ENCODE data around the gene TTC22.
A peak's percentile ranks its signal among the peaks of the same experiment; 100 is the strongest.

Gene TTC22

GRCh38 chr1:54836594-54836993 is 35.5 kb upstream of the TTC22 start:
- Histone ChIP-seq H2BK12ac (ENCODE audit: low read length) (no peak overlapping the region), H3K27me3 (ENCODE audit: control insufficient read depth in 3 of 3, insufficient read depth in 3 of 3, low read depth in 1 of 3, low read length in 3 of 3) (peaks cover 0 to 4% (median 0%) of the 10 kb centered on the region in 3 experiments), H3K4ac (ENCODE audit: low read length) (no peak overlapping the region), H2BK120ac (ENCODE audit: low read depth, low read length) (no peak overlapping the region), H4K8ac (ENCODE audit: low read depth, low read length) (no peak overlapping the region), H3K14ac (ENCODE audit: low read length) (no peak overlapping the region), H3K23ac (ENCODE audit: low read depth, low read length, poor library complexity) (no peak overlapping the region), H2AK5ac (ENCODE audit: low read depth, low read length) (no peak overlapping the region), H3K4me1 (ENCODE audit: control insufficient read depth in 2 of 2, insufficient read depth in 1 of 2, low read depth in 1 of 2, low read length in 2 of 2) (no peaks in the 10 kb centered on the region), H3K9me3 (replicated peaks in 1 of 2; ENCODE audit: control insufficient read depth in 2 of 2, insufficient read depth in 1 of 2, low read depth in 1 of 2, low read length in 2 of 2) (peaks cover 0 to 3% of the 10 kb centered on the region in 2 donors), H3K4me3 (ENCODE audit: low read length in 2 of 2) (no peak overlapping the region), H4K91ac (ENCODE audit: low read depth, low read length, poor library complexity) (no peak overlapping the region), H3K36me3 (replicated peaks in 1 of 2; ENCODE audit: control insufficient read depth in 2 of 2, insufficient read depth in 2 of 2, low read length in 2 of 2) (no peaks in the 10 kb centered on the region), H2AFZ (ENCODE audit: low read length) (no peak overlapping the region), H3K27ac (replicated peaks; ENCODE audit: low read length) (no peak overlapping the region), H3K9ac (ENCODE audit: low read depth, low read length, poor library complexity) (no peak overlapping the region), H2BK15ac (ENCODE audit: low read length) (no peak overlapping the region), H3K18ac (ENCODE audit: low read length) (no peak overlapping the region), H3K4me2 (ENCODE audit: insufficient read depth, low read length, poor library complexity, severe bottlenecking) (no peak overlapping the region), H3K79me1 (ENCODE audit: low read depth, low read length) (peaks cover 2% of the 10 kb centered on the region), H2BK5ac (ENCODE audit: low read length) (no peak overlapping the region)
- WGBS, 2 donors (ENCODE audit: extremely low coverage in 2 of 2, insufficient read length in 2 of 2, insufficient replicate concordance in 1 of 2), result no CpG with 5 or more reads among the region's 8 CpGs
- DNase-seq (ENCODE audit: low spot score), result no peak

GRCh38 chr1:54835970-54836369 is 34.8 kb upstream of the TTC22 start:
- H3K18ac ChIP-seq (ENCODE audit: low read length), result no peak overlapping the region
- no peak overlapping the region for H2AK5ac ChIP-seq (ENCODE audit: low read depth, low read length)
- no peaks in the 10 kb centered on the region for H3K4me1 ChIP-seq (ENCODE audit: control insufficient read depth in 2 of 2, insufficient read depth in 1 of 2, low read depth in 1 of 2, low read length in 2 of 2)
- no peak overlapping the region for H3K14ac ChIP-seq (ENCODE audit: low read length)
- no peaks in the 10 kb centered on the region for H3K36me3 ChIP-seq (replicated peaks in 1 of 2; ENCODE audit: control insufficient read depth in 2 of 2, insufficient read depth in 2 of 2, low read length in 2 of 2)
- no peak overlapping the region for H4K91ac ChIP-seq (ENCODE audit: low read depth, low read length, poor library complexity)
- H3K9ac ChIP-seq (ENCODE audit: low read depth, low read length, poor library complexity), result peak overlapping the region; percentile 21
- peaks cover 0 to 4% (median 0%) of the 10 kb centered on the region in 3 experiments for H3K27me3 ChIP-seq (ENCODE audit: control insufficient read depth in 3 of 3, insufficient read depth in 3 of 3, low read depth in 1 of 3, low read length in 3 of 3)
- H2BK12ac ChIP-seq (ENCODE audit: low read length), result no peak overlapping the region
- no peak for DNase-seq (ENCODE audit: low spot score)
- no peak overlapping the region for H2BK15ac ChIP-seq (ENCODE audit: low read length)
- no peak overlapping the region for H4K8ac ChIP-seq (ENCODE audit: low read depth, low read length)
- H2BK120ac ChIP-seq (ENCODE audit: low read depth, low read length), result no peak overlapping the region
- no peak overlapping the region for H2BK5ac ChIP-seq (ENCODE audit: low read length)
- H3K4ac ChIP-seq (ENCODE audit: low read length), result no peak overlapping the region
- H3K9me3 ChIP-seq (replicated peaks in 1 of 2; ENCODE audit: control insufficient read depth in 2 of 2, insufficient read depth in 1 of 2, low read depth in 1 of 2, low read length in 2 of 2), result peaks cover 0 to 5% of the 10 kb centered on the region in 2 donors
- no peak overlapping the region for H3K4me3 ChIP-seq (ENCODE audit: low read length in 2 of 2)
- no peak overlapping the region for H3K4me2 ChIP-seq (ENCODE audit: insufficient read depth, low read length, poor library complexity, severe bottlenecking)
- no peak overlapping the region for H3K27ac ChIP-seq (replicated peaks; ENCODE audit: low read length)
- H3K79me1 ChIP-seq (ENCODE audit: low read depth, low read length), result peaks cover 2% of the 10 kb centered on the region
- no CpG with 5 or more reads among the region's 5 CpGs for WGBS, 2 donors (ENCODE audit: extremely low coverage in 2 of 2, insufficient read length in 2 of 2, insufficient replicate concordance in 1 of 2)
- H2AFZ ChIP-seq (ENCODE audit: low read length), result no peak overlapping the region
- H3K23ac ChIP-seq (ENCODE audit: low read depth, low read length, poor library complexity), result peak overlapping the region; percentile 55

- Histone ChIP-seq H3K23ac (ENCODE audit: low read depth, low read length, poor library complexity) (peak overlapping the region; percentile 55), H2AK5ac (ENCODE audit: low read depth, low read length) (no peak overlapping the region), H3K4me2 (ENCODE audit: insufficient read depth, low read length, poor library complexity, severe bottlenecking) (no peak overlapping the region), H4K91ac (ENCODE audit: low read depth, low read length, poor library complexity) (no peak overlapping the region), H3K18ac (ENCODE audit: low read length) (no peak overlapping the region), H3K14ac (ENCODE audit: low read length) (no peak overlapping the region), H3K9ac (ENCODE audit: low read depth, low read length, poor library complexity) (no peak overlapping the region), H3K9me3 (replicated peaks in 1 of 2; ENCODE audit: control insufficient read depth in 2 of 2, insufficient read depth in 1 of 2, low read depth in 1 of 2, low read length in 2 of 2) (peaks cover 0 to 5% of the 10 kb centered on the region in 2 donors), H3K36me3 (replicated peaks in 1 of 2; ENCODE audit: control insufficient read depth in 2 of 2, insufficient read depth in 2 of 2, low read length in 2 of 2) (no peaks in the 10 kb centered on the region), H2BK15ac (ENCODE audit: low read length) (no peak overlapping the region), H3K27ac (replicated peaks; ENCODE audit: low read length) (no peak overlapping the region), H2BK5ac (ENCODE audit: low read length) (no peak overlapping the region), H3K4me1 (ENCODE audit: control insufficient read depth in 2 of 2, insufficient read depth in 1 of 2, low read depth in 1 of 2, low read length in 2 of 2) (no peaks in the 10 kb centered on the region), H4K8ac (ENCODE audit: low read depth, low read length) (no peak overlapping the region), H2BK12ac (ENCODE audit: low read length) (no peak overlapping the region), H2BK120ac (ENCODE audit: low read depth, low read length) (no peak overlapping the region), H2AFZ (ENCODE audit: low read length) (no peak overlapping the region), H3K4me3 (ENCODE audit: low read length in 2 of 2) (no peak overlapping the region), H3K27me3 (ENCODE audit: control insufficient read depth in 3 of 3, insufficient read depth in 3 of 3, low read depth in 1 of 3, low read length in 3 of 3) (peaks cover 0 to 4% (median 0%) of the 10 kb centered on the region in 3 experiments), H3K4ac (ENCODE audit: low read length) (no peak overlapping the region), H3K79me1 (ENCODE audit: low read depth, low read length) (peaks cover 2% of the 10 kb centered on the region)
- DNase-seq (ENCODE audit: low spot score), result no peak
- WGBS, 2 donors (ENCODE audit: extremely low coverage in 2 of 2, insufficient read length in 2 of 2, insufficient replicate concordance in 1 of 2), result no CpG with 5 or more reads among the region's 6 CpGs
Observed at GRCh38 chr1:54835131-54835898, 34.2 kb upstream of the TTC22 start.

- no peak overlapping the region for H2BK15ac ChIP-seq (ENCODE audit: low read length)
- H2BK12ac ChIP-seq (ENCODE audit: low read length), result no peak overlapping the region
- no peak overlapping the region for H3K23ac ChIP-seq (ENCODE audit: low read depth, low read length, poor library complexity)
- H2BK120ac ChIP-seq (ENCODE audit: low read depth, low read length), result no peak overlapping the region
- H3K4me1 ChIP-seq (ENCODE audit: control insufficient read depth in 2 of 2, insufficient read depth in 1 of 2, low read depth in 1 of 2, low read length in 2 of 2), result no peaks in the 10 kb centered on the region
- no peak overlapping the region for H3K9ac ChIP-seq (ENCODE audit: low read depth, low read length, poor library complexity)
- H3K36me3 ChIP-seq (replicated peaks in 1 of 2; ENCODE audit: control insufficient read depth in 2 of 2, insufficient read depth in 2 of 2, low read length in 2 of 2), result no peaks in the 10 kb centered on the region
- H2AFZ ChIP-seq (ENCODE audit: low read length), result no peak overlapping the region
- H2AK5ac ChIP-seq (ENCODE audit: low read depth, low read length), result no peak overlapping the region
- H3K27ac ChIP-seq (replicated peaks; ENCODE audit: low read length), result no peak overlapping the region
- H3K79me1 ChIP-seq (ENCODE audit: low read depth, low read length), result peaks cover 2% of the 10 kb centered on the region
- no peak overlapping the region for H4K91ac ChIP-seq (ENCODE audit: low read depth, low read length, poor library complexity)
- H3K4me3 ChIP-seq (ENCODE audit: low read length in 2 of 2), result no peak overlapping the region
- H3K18ac ChIP-seq (ENCODE audit: low read length), result no peak overlapping the region
- no peak for DNase-seq (ENCODE audit: low spot score)
- H3K27me3 ChIP-seq (ENCODE audit: control insufficient read depth in 3 of 3, insufficient read depth in 3 of 3, low read depth in 1 of 3, low read length in 3 of 3), result peaks cover 0 to 4% (median 0%) of the 10 kb centered on the region in 3 experiments
- H2BK5ac ChIP-seq (ENCODE audit: low read length), result no peak overlapping the region
- H3K9me3 ChIP-seq (replicated peaks in 1 of 2; ENCODE audit: control insufficient read depth in 2 of 2, insufficient read depth in 1 of 2, low read depth in 1 of 2, low read length in 2 of 2), result peaks cover 2 to 5% of the 10 kb centered on the region in 2 donors
- no peak overlapping the region for H4K8ac ChIP-seq (ENCODE audit: low read depth, low read length)
- WGBS, 2 donors (ENCODE audit: extremely low coverage in 2 of 2, insufficient read length in 2 of 2, insufficient replicate concordance in 1 of 2), result no CpG with 5 or more reads among the region's 1 CpG
- H3K4me2 ChIP-seq (ENCODE audit: insufficient read depth, low read length, poor library complexity, severe bottlenecking), result no peak overlapping the region
- no peak overlapping the region for H3K4ac ChIP-seq (ENCODE audit: low read length)
- no peak overlapping the region for H3K14ac ChIP-seq (ENCODE audit: low read length)
Observed at GRCh38 chr1:54834007-54834541, 33.0 kb upstream of the TTC22 start.

Data from neuronal stem cell (in vitro differentiated cells).